Bronchus fibroblast of lung (primary cell): ENCODE measurements around the gene MAP10. TPM values are rescaled to one million over a fixed set of nuclear protein-coding genes. Genes with fewer than 3 reads are reported as not detected.

Experiments
- total RNA-seq: library from RNA; depleted of rRNA; stranded (reverse); fragments of >200 nt; gene quantifications from 2 replicates; pipeline ENCODE4 v1.2.3, GENCODE V29; 2015

The MAP10 gene
- 1.9 and 2.2 TPM in 2 replicates for total RNA-seq

DNA sequence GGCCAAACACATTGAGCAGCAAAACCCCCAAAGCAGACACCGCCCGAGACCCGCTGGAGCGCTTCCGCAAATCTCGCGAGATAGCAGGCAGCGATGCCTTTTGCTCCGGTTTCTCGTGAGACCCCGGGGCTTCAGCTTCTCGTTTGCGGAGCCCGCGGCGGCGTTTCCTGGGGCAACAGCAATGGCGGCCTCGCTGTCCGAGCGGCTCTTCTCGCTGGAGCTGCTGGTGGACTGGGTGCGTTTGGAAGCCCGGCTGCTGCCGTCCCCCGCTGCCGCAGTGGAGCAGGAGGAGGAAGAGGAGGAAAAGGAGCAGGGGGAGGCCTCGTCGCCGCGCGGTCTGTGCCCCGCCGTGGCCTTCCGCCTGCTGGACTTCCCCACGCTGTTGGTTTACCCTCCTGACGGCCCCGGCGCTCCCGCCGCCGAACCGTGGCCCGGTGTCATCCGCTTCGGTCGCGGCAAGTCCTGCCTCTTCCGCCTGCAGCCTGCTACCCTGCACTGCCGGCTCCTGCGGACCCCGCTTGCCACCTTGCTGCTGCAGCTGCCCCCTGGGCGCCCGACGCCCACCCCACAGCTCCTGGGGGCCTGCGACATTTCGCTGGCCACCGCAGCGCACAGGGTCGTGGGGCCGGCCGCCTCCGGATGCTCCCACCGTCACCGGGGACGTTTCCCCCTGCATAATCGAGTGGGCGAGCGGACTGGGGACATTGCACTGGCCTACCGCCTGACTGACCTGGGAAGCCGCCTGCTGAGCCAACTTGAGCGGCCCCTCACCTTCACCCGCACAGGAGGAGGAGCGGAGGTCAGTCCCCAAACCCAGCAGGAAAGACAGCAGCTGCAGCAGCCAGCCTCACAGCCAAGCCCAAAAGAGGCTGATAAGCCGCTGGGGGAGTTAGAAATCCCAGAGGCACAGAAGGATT lies at the start of gene MAP10:
Gene MAP10, plus strand, starts transcription at position 148 of the 917 bp plus-strand sequence. Its CDS starts 34 bp downstream, at position 182.

Other genes starting within 250 kb of the MAP10 start
- 2.4 and 2.5 TPM in 2 replicates for gene SIPA1L2, start 175.3 kb upstream of the MAP10 start, total RNA-seq
- 30.3 and 34.3 TPM in 2 replicates for gene NTPCR, start 145.2 kb downstream of the MAP10 start, total RNA-seq